HuH-7 (cell line): Measurements from ENCODE around the gene MT1HL1.
"Not testable (repeated sequence)": the region's sequence is repeated elsewhere in the genome, so short reads cannot be mapped to it uniquely, and the experiment has no call there.

Experiments
- DNase-seq: peaks from one replicate; pipeline ENCODE4 v3.0.0; 2011; ENCODE audit warnings: low spot score

Gene MT1HL1

DNA sequence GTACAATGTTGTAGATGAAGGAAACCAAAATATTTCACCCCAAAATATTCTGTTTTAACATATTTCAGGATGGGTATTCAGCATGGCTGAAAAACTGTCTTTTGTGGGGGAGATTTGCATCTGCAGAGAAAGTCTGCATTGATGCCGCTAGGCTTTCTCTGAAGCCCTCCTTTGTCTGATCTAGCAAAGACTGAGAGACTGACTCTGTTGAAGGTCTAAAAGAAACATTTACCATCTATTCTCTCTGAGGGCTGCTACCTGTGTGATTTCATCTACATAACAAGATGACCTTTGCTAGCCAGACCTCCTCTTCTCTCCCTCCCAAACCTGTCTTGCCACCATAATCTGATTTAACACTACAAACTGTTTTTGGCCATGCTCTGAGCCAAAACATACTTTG lies 12.4 kb upstream of the MT1HL1 start:
- DNase-seq = no peak

- DNase-seq = no peak
Measured at GRCh38 chr1:237013608-237014007, 9.4 kb upstream of the MT1HL1 start.

GRCh38 chr1:237012788-237013383 lies 8.6 kb upstream of the MT1HL1 start:
- DNase-seq = no peak

DNA sequence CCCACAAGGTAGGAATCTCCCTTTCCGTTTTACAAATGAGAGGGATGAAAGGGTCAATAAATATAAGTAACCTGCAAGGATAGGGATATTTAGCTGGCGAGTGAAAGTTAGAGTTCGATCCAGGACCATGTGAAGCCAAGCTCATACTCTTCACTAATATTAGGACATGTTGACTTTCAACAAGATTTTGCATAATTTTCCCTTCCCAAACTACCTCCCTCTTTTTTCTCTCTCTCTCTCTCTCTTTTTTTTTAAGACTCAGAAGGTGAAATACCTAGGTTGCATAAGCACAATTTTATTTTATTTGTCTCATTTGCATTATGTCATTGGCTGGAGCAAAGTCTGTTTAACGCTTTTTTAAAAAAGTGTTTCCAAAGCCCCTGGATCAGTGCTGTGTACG lies 8.1 kb upstream of the MT1HL1 start:
- DNase-seq = no peak

DNA sequence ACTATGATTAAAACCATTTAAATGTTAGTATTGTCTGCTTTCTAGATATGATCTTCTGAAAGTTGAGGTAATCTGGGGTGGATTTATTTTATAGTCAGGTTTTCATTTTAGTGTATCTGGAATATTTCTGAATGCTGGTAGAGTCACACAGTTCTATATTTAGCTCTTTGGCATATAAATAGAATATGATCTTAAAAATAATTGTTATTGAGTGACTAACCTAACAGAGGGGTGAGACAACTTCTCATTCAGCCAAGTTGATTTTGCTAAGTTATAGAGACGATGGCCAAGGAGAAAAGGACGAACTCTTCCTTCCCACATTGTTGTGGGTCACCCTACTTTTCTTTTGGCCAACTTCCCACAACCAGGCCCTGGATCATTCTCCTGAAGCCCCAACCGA lies 7.2 kb upstream of the MT1HL1 start:
- no peak for DNase-seq

DNA sequence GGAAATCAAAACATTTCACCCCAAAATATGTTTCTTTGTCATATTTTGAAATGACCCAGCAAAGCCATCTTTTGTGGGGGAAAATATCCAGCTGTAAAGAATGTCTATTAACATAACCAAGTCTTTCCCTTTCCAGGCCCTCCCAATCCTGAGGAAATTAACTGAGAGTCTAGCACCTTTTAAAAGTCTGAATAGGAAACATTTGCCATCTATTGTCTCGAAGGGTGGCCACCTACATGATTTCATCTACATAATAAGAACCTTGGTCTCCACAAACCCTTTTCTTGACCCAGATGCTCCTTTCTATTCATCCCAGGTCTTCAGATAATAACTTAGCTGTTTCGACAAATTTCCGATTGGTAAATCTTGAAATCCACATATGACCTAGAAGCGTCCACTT lies 5.4 kb upstream of the MT1HL1 start:
- DNase-seq = no peak

DNA sequence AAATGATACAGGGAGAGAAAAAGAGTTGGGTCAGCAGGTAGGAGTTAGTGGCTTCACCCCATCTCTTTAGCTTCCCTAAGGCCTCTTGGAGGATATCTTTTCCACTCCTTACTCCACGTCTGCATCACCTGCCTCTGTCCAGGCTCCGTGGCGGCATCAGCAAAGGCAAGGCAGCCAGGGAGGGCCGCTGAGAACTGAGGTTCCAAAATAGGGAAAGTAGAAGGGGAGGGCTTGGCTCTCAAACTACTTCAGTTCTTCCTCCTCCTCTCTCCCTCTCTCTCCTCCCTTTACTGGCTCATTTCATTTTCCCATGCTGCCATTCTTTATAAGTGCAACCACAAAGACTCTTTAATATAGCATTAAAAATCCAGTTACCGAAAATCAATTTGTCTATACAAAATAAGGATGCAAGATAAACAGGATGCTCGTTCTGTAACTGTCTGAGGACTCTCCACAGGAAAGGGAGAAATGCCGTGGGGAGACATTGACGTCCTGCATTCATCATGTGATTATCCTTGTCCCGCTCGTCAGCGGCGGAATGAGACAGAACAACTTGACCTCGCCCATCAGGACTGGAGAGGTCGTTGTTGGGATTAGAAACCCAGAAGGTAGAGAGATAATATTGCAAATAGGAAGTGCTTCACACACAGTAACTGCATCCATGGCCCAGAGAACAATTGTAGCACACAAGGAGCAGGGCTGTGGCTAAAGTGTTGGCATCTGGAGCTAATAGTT lies 3.1 kb upstream of the MT1HL1 start:
- DNase-seq = no peak

GRCh38 chr1:237005674-237006073 lies 1.4 kb upstream of the MT1HL1 start:
- no peak for DNase-seq

- no peak for DNase-seq
Measured at GRCh38 chr1:237003516-237003915, 725 bp downstream of the MT1HL1 start.

- no peak for DNase-seq
Measured at GRCh38 chr1:237000191-237000590, 4.0 kb downstream of the MT1HL1 start.

GRCh38 chr1:236998546-236998945 lies 5.7 kb downstream of the MT1HL1 start:
- DNase-seq = no peak

DNA sequence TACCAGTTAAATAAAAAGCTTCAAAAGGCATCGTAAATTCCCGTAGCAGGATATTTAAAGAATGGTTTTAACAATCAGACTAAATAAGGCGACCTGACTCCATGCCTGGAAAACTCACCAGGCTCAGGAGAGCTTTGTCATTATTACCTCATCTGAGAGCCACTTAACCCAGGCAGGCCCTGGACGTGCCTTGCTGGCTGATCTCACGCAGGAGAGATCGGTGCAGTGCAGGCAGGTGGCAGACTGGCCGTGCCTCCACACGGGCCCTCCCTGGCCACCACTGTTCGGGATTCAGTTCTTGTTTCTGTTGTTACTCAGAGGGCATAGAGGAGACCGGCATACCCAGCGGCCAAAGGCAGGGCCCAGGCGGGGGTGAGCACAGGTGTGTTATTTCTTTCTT lies 6.4 kb downstream of the MT1HL1 start:
- no peak for DNase-seq

- DNase-seq = no peak
Measured at GRCh38 chr1:236997361-236997760, 6.9 kb downstream of the MT1HL1 start.

DNA sequence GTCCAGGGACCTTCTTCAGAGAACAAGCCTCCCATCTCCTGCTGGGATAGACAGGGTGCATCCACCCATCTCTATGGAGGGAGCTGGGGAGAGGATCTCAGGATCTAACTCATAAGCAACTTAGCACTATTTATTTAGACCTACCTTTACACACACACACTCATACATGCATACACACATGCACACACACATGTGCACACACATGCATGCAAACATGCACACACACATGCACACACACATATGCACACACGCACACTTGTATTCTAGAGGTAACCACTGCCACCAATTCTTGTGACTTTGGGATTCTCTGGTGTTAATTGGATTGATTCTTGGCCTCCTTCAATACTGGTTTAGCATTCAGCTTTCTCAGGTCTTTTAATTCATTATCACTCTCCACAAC lies 9.8 kb downstream of the MT1HL1 start:
- no peak for DNase-seq

GRCh38 chr1:236992449-236992848 lies 11.8 kb downstream of the MT1HL1 start:
- no peak for DNase-seq

DNA sequence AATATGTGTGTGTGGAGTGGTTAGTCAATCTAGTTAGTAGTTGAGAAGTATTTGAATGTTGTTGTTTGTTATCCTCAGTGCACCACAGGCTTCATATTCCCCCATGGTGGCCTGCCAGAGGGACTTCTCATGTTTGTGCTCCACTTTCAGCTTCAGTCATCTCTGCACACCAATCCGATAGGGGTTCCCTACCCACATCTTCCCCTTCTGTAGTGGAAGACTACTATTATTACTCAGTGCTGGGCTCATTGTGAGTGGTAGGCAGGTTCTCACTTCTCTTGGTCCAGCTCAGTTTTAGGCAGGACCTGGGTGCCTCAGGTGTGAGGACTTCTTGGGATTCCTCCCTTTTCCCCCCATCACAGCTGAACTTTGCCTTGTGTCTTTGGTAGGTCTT lies 14.2 kb downstream of the MT1HL1 start:
- DNase-seq = no peak

DNA sequence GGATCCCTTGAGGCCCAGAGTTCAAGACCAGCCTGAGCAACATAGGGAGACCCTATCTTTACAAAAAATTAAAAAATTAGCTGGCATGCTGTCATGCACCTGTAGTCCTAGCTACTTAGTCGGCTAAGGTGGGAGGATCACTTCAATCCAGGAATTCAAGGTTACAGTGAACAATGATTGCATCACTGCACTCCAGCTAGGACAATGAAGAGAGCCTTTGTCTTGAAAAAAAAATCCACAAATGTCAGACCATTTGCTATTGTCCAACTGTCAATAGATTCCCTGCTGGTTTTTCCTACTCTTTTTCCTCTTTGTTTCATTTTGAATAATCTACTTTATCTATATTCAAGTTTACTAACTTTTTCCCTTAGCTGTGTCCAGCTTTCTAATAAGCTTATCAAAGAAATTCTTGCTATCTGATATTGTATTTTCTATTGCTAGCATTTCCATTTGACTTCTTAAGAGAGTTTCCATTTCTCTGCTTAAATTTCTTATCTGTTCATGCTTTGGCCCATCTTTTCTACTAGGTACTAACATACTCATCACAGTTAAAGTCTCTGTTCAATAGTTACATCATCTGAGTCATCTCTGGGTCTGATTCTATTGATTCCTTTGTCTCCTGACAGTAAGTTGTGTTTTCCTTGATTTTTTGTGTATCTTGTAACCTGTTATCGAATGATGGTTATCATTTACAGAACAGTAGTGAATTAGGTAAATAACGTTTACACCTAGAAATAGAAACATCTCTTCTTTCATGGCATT lies 14.8 kb downstream of the MT1HL1 start:
- DNase-seq = no peak

DNA sequence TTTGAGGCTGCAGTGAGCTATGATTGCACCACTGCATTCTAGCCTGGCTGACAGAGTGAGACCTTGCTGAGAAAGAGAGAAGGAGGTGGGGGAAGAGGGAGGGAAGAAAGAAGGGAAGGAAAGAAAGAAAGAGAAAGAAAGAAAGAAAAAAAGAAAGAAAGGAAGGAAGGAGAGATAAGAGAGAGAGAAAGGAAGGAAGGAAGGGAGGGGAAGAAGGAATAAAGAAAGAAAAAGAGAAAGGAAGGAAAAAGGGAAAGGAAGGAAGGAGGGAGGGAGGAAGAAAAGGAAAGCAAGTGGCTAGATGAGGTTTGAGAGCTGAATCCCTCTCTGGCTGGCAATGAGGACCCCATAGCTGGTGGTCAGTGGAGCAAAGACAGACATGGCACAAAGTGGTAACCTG lies 20.4 kb downstream of the MT1HL1 start:
- no peak for DNase-seq

DNA sequence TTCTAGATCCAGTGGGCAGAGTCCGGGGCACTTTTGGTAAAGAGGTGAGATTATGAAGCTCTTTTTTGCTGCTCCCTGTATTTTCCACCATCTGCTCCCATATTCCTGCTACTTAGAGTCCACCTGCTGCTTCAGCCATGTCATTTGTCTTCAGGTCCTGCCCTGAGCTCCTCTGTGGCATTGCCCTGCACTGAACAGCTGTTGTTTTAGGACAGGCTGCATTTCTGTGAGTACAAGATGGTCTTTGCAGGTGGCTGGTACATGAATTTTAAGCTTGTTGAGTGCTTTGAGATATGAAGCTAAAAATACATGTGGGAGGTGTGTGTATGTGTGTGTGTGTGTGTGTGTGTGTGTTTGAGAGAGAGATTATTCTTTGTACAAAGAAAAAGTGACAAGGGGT lies 21.9 kb downstream of the MT1HL1 start:
- DNase-seq = no peak

DNA sequence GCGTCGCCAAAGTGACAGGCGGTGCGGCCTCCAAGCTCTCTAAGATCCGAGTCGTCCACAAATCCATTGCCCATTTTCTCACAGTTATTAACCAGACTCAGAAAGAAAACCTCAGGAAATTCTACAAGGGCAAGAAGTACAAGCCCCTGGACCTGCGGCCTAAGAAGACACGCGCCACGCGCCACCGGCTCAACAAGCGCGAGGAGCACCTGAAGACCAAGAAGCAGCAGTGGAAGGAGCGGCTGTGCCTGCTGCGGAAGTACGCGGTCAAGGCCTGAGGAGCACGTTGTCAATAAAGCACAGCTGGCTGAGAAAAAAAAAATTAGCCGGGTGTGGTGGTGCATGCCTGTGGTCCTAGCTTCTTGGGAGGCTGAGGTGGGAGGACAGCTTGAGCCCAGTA lies 22.8 kb downstream of the MT1HL1 start:
- not testable (repeated sequence) for DNase-seq

DNA sequence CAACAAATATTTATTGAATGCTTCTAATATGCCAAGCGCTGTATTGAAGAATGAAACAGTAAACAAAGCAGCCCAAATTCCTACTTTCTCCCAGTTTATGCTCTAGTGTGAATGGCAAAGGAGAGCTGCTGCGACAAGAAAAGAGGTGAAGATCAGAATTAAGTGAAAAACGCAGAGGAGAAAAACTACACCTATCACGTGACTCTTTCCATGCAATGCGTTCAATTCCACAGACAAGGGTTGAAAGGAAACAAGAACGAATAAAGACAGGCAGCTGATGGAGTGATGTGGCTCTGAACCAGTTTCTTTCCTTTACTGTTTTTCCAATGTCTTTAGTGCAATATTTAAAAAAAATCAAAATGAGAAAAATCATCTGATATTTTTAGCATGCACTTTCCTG lies 23.6 kb downstream of the MT1HL1 start:
- DNase-seq = no peak

GRCh38 chr1:236979149-236979900 lies 24.9 kb downstream of the MT1HL1 start:
- DNase-seq = no peak

DNA sequence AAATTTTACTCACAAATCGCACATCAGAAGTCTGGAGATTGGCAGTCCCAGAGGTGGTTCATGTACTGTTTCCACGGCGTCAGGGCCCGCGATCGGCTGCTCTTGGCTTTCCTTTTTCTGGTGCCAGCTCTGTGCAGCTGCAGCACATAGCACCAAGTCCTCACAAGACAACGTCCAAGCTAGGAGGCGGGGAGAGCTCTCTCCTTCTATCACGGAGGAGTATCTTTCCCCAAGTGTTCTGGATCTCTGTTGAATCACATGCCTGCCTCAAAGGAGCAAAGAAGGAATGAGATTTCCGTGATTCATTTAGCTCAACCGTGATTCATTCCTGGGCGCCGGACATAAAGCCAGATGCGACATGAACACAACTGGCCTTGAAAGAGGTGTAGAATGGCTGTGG lies 25.5 kb downstream of the MT1HL1 start:
- no peak for DNase-seq
